ENCODE measurements around the gene FHDC1.
"Not testable (repeated sequence)": the region's sequence is repeated elsewhere in the genome, so short reads cannot be mapped to it uniquely, and the experiment has no call there.

Gene FHDC1

GRCh38 chr4:152935631-152936445 is at the start of gene FHDC1:
Gene FHDC1, plus strand, starts transcription at chr4:152936323. Its CDS starts 6,735 bp downstream, at chr4:152943058.
- no peak for DNase-seq (ENCODE audit: low read depth)

- no peak for DNase-seq (ENCODE audit: low read depth)
Measured at GRCh38 chr4:152887981-152888380, 48.1 kb upstream of the FHDC1 start.

GRCh38 chr4:152892974-152893373 is 43.1 kb upstream of the FHDC1 start:
- no peak for DNase-seq (ENCODE audit: low read depth)

GRCh38 chr4:152894673-152895072 is 41.5 kb upstream of the FHDC1 start:
- DNase-seq (ENCODE audit: low read depth) = no peak

GRCh38 chr4:152896811-152897210 is 39.3 kb upstream of the FHDC1 start:
- no peak for DNase-seq (ENCODE audit: low read depth)

GRCh38 chr4:152898133-152898532 is 38.0 kb upstream of the FHDC1 start:
- not testable (repeated sequence) for DNase-seq (ENCODE audit: low read depth)

- no peak for DNase-seq (ENCODE audit: low read depth)
Measured at GRCh38 chr4:152898606-152899005, 37.5 kb upstream of the FHDC1 start.

- no peak for DNase-seq (ENCODE audit: low read depth)
Measured at GRCh38 chr4:152900395-152900794, 35.7 kb upstream of the FHDC1 start.

GRCh38 chr4:152901205-152901604 is 34.9 kb upstream of the FHDC1 start:
- DNase-seq (ENCODE audit: low read depth) = no peak

GRCh38 chr4:152903658-152904057 is 32.5 kb upstream of the FHDC1 start:
- no peak for DNase-seq (ENCODE audit: low read depth)

GRCh38 chr4:152909901-152910300 is 26.2 kb upstream of the FHDC1 start:
- no peak for DNase-seq (ENCODE audit: low read depth)

GRCh38 chr4:152910521-152910920 is 25.6 kb upstream of the FHDC1 start:
- no peak for DNase-seq (ENCODE audit: low read depth)

- no peak for DNase-seq (ENCODE audit: low read depth)
Measured at GRCh38 chr4:152917543-152918395, 18.4 kb upstream of the FHDC1 start.

GRCh38 chr4:152919826-152920225 is 16.3 kb upstream of the FHDC1 start:
- DNase-seq (ENCODE audit: low read depth) = no peak

GRCh38 chr4:152920768-152921167 is 15.4 kb upstream of the FHDC1 start:
- DNase-seq (ENCODE audit: low read depth) = no peak

GRCh38 chr4:152921284-152921683 is 14.8 kb upstream of the FHDC1 start:
- no peak for DNase-seq (ENCODE audit: low read depth)

GRCh38 chr4:152925851-152926250 is 10.3 kb upstream of the FHDC1 start:
- DNase-seq (ENCODE audit: low read depth) = no peak

GRCh38 chr4:152926959-152927358 is 9.2 kb upstream of the FHDC1 start:
- DNase-seq (ENCODE audit: low read depth) = no peak

- no peak for DNase-seq (ENCODE audit: low read depth)
Measured at GRCh38 chr4:152927737-152928136, 8.4 kb upstream of the FHDC1 start.

- no peak for DNase-seq (ENCODE audit: low read depth)
Measured at GRCh38 chr4:152928286-152928685, 7.8 kb upstream of the FHDC1 start.

- DNase-seq (ENCODE audit: low read depth) = no peak
Measured at GRCh38 chr4:152929888-152930287, 6.2 kb upstream of the FHDC1 start.

- no peak for DNase-seq (ENCODE audit: low read depth)
Measured at GRCh38 chr4:152935143-152935542, 980 bp upstream of the FHDC1 start.
